GM19238 (cell line): ENCODE results near the gene CBFA2T2.
A peak's percentile ranks its signal among the peaks of the same experiment; 100 is the strongest.

ENCODE experiments used
- DNase-seq: peaks from one replicate; pipeline ENCODE4 v3.0.0; 2011; ENCODE audit warnings: low spot score; ENCODE audit not compliant: insufficient read length

Gene CBFA2T2

GRCh38 chr20:33664762-33665144 lies 174.9 kb downstream of the CBFA2T2 start:
- no peak for DNase-seq

- DNase-seq, result peak; percentile 97
Measured at GRCh38 chr20:33666293-33667244, 176.7 kb downstream of the CBFA2T2 start, which contains the start of gene ACTL10. ACTL10 (plus strand) TSS chr20:33666943; CDS start chr20:33667498, 555 bp downstream.

GRCh38 chr20:33667245-33667675 lies 177.4 kb downstream of the CBFA2T2 start:
- no peak for DNase-seq

- DNase-seq, result peak; percentile 87
Measured at GRCh38 chr20:33667676-33668465, 178.0 kb downstream of the CBFA2T2 start.

- no peak for DNase-seq
Measured at GRCh38 chr20:33668466-33669155, 178.7 kb downstream of the CBFA2T2 start.

GRCh38 chr20:33669224-33669623 lies 179.3 kb downstream of the CBFA2T2 start:
- no peak for DNase-seq

- DNase-seq, result no peak
Measured at GRCh38 chr20:33669873-33670640, 180.2 kb downstream of the CBFA2T2 start.

GRCh38 chr20:33670715-33671499 lies 181.0 kb downstream of the CBFA2T2 start:
- DNase-seq, result no peak

GRCh38 chr20:33671573-33672288 lies 181.8 kb downstream of the CBFA2T2 start:
- no peak for DNase-seq

- DNase-seq, result no peak
Measured at GRCh38 chr20:33672426-33673113, 182.7 kb downstream of the CBFA2T2 start.

- no peak for DNase-seq
Measured at GRCh38 chr20:33673114-33673409, 183.2 kb downstream of the CBFA2T2 start.

- DNase-seq, result peak; percentile 56
Measured at GRCh38 chr20:33673410-33674293, 183.8 kb downstream of the CBFA2T2 start.

GRCh38 chr20:33674294-33675135 lies 184.6 kb downstream of the CBFA2T2 start, which contains the start of gene NECAB3:
NECAB3 (minus strand) TSS chr20:33674428; CDS start chr20:33674352, 76 bp downstream.
- DNase-seq, result peak; percentile 78

GRCh38 chr20:33675136-33675959 lies 185.5 kb downstream of the CBFA2T2 start:
- DNase-seq, result no peak

- no peak for DNase-seq
Measured at GRCh38 chr20:33676121-33676520, 186.2 kb downstream of the CBFA2T2 start.
